ENCODE measurements around the gene SLC43A1. TPM values are rescaled to one million over a fixed set of nuclear protein-coding genes. Genes with fewer than 3 reads are reported as not detected.

Gene SLC43A1
- total and polyA plus RNA-seq, 2 donors = 2.3 to 5.1 TPM

DNA sequence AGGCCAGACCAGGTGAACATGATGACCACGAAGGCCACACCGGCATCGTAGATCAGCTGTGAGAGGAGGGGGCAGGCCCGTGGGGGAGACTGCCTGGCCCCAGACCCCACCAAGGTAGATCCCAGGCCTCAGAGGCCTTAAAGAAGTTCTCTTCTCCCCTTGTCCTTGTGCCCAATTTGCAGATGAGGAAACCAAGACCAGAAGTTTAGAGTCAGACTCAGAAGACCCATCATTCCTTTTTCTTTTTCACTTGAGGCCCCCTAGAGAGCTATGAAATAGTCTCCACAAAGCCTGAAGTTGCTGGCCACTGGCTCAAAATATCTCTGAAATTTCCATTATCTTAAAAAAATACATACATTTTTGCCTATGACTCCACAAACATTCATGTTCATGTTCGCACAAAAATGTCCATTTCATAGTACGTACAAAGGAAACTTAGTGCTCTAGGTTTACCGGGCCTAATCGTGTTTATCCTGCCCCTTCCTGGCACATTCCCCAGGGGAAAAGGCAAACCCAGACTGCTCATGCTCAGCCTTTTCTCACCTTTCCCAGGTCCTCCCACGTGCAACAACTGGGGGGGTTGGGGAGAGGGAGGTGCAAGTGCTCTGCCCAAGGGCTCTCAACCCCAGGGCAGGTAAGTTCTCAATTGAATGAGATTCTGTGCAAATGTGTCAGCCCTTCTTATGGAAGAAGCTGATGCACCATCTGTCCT is 19.2 kb downstream of the SLC43A1 start:
- WGBS = 94% methylated on average over 9 of the region's 9 CpGs

DNA sequence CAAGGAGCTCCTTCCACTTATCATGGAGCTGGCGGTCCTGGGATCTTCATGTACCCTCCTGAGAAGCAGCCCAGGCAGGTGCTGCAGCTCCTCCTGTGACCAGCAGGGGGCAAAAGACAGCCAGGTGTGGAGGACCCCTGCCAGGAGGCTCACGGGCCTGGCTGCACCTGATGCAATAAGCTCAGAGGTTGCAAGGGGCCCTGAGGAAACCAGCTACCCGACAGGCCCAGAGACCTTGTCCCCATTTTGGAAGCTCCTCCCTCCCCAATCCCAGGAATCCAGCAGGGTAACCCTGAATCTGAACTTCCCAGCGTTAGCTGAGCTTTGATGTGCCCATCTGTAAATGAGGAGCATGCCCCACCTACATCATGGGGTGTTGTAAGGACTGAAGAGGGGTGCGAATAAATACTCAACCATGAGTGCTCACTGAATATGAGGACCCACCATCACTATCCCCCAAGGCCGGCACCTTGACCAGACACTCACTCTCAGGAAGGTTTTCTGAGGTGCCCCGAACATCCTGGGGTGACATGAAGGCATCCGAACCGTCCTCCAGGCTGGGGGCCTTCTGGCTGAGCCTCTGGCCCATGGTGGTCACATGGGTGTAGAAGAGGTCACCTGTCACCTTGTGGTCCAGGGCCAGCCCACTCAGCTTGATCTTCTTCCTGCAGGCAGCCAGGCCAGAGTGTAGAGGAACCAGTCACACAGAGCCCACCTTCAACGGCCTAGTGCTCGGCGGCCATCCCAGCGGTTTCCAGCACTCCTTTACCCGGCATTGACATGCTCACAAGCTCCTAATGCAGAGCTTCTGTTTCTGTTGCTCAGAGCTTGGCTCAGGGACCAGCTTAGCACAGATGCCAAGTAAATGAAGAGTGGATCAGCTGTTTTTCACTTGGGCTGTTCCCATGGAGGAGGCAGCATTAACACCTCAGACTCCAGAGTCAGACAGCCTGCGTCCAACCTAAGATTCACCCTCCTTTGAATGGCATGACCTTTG is 21.7 kb downstream of the SLC43A1 start:
- Histone ChIP-seq H3K4me1 (ENCODE audit: control insufficient read depth in 2 of 2, insufficient read depth in 2 of 2, low read length in 2 of 2) (no peaks in the 10 kb centered on the region), H3K4me3 (ENCODE audit: low read length in 2 of 2) (no peak overlapping the region), H3K36me3 (ENCODE audit: control insufficient read depth in 2 of 2, insufficient read depth in 2 of 2, low read length in 1 of 2) (no peaks in the 10 kb centered on the region), H3K9me3 (ENCODE audit: control insufficient read depth in 2 of 2, insufficient read depth in 1 of 2, low read length in 1 of 2) (peaks cover 0 to 3% of the 10 kb centered on the region in 2 donors), H3K27ac (ENCODE audit: low read depth in 1 of 2, low read length in 1 of 2) (no peak overlapping the region), H3K27me3 (ENCODE audit: control insufficient read depth in 2 of 2, insufficient read depth in 1 of 2, low read length in 1 of 2) (no peaks in the 10 kb centered on the region)
- DNase-seq (ENCODE audit: low read depth in 6 of 9, low spot score in 9 of 9) = peak in 5 of 9 donors; percentile 47 to 73 (median 57)
- WGBS = 84% methylated on average over 15 of the region's 15 CpGs

More for the DNA sequence above, 19.2 kb downstream of the SLC43A1 start:
- DNase-seq (ENCODE audit: low read depth in 6 of 9, low spot score in 9 of 9) = no peak
- Histone ChIP-seq H3K27ac (ENCODE audit: low read depth in 1 of 2, low read length in 1 of 2) (no peak overlapping the region), H3K36me3 (ENCODE audit: control insufficient read depth in 2 of 2, insufficient read depth in 2 of 2, low read length in 1 of 2) (no peaks in the 10 kb centered on the region), H3K4me3 (ENCODE audit: low read length in 2 of 2) (no peak overlapping the region), H3K9me3 (ENCODE audit: control insufficient read depth in 2 of 2, insufficient read depth in 1 of 2, low read length in 1 of 2) (peaks cover 0 to 3% of the 10 kb centered on the region in 2 donors), H3K27me3 (ENCODE audit: control insufficient read depth in 2 of 2, insufficient read depth in 1 of 2, low read length in 1 of 2) (no peaks in the 10 kb centered on the region), H3K4me1 (ENCODE audit: control insufficient read depth in 2 of 2, insufficient read depth in 2 of 2, low read length in 2 of 2) (peaks cover 0 to 10% of the 10 kb centered on the region in 2 donors)

GRCh38 chr11:57491371-57492061 is 24.0 kb downstream of the SLC43A1 start:
- Histone ChIP-seq H3K27ac (ENCODE audit: low read depth in 1 of 2, low read length in 1 of 2) (no peak overlapping the region), H3K4me1 (ENCODE audit: control insufficient read depth in 2 of 2, insufficient read depth in 2 of 2, low read length in 2 of 2) (no peaks in the 10 kb centered on the region), H3K9me3 (ENCODE audit: control insufficient read depth in 2 of 2, insufficient read depth in 1 of 2, low read length in 1 of 2) (peaks cover 0 to 3% of the 10 kb centered on the region in 2 donors), H3K36me3 (ENCODE audit: control insufficient read depth in 2 of 2, insufficient read depth in 2 of 2, low read length in 1 of 2) (no peaks in the 10 kb centered on the region), H3K4me3 (ENCODE audit: low read length in 2 of 2) (no peak overlapping the region), H3K27me3 (ENCODE audit: control insufficient read depth in 2 of 2, insufficient read depth in 1 of 2, low read length in 1 of 2) (no peaks in the 10 kb centered on the region)
- peak in 2 of 9 donors; percentile 58 to 66 for DNase-seq (ENCODE audit: low read depth in 6 of 9, low spot score in 9 of 9)
- 95% methylated on average over 11 of the region's 11 CpGs for WGBS

DNA sequence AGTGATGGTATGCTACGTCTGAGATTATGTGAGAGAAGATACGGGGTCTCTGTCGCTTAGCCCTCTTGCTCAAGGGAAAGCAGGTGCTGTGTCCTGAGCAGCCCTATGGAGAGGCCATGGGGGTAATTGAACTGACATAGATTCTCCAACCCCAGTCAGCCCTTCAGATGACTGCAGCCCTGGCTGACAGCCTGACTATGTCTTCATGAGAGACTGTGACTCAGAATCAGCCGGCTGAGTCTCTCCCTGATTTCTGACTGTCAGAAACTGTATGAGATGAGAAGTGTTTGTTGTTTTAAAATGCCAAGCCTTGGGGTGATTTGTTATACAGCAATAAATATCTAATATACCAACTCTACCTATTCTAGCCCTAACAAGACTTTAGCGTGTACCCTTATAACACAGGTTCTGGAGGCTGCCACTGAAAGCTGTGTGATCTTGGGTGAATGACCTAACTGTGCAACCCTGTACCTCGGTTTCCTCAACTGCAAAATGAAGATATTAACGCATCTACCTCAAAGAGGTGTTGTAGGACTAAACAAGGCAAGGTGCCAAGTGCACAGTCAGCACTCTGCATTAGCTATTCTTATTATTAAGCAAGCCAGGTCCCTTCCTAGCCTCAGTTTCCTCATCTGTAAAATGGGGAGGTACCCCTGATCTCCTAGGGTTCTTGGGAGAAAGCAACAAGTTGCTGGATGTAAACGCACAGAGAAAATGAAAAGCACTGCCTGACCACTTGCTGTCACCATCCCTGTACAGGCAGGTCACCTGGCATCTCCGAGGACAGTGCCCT is 24.9 kb downstream of the SLC43A1 start:
- H3K4me3 ChIP-seq (ENCODE audit: low read length in 2 of 2) = no peak overlapping the region
- peaks cover 0 to 3% of the 10 kb centered on the region in 2 donors for H3K9me3 ChIP-seq (ENCODE audit: control insufficient read depth in 2 of 2, insufficient read depth in 1 of 2, low read length in 1 of 2)
- H3K4me1 ChIP-seq (ENCODE audit: control insufficient read depth in 2 of 2, insufficient read depth in 2 of 2, low read length in 2 of 2) = no peaks in the 10 kb centered on the region
- no peak overlapping the region for H3K27ac ChIP-seq (ENCODE audit: low read depth in 1 of 2, low read length in 1 of 2)
- WGBS = 97% methylated on average over 9 of the region's 9 CpGs
- no peaks in the 10 kb centered on the region for H3K36me3 ChIP-seq (ENCODE audit: control insufficient read depth in 2 of 2, insufficient read depth in 2 of 2, low read length in 1 of 2)
- no peaks in the 10 kb centered on the region for H3K27me3 ChIP-seq (ENCODE audit: control insufficient read depth in 2 of 2, insufficient read depth in 1 of 2, low read length in 1 of 2)
- no peak for DNase-seq (ENCODE audit: low read depth in 6 of 9, low spot score in 9 of 9)

- H3K4me3 ChIP-seq (ENCODE audit: low read length in 2 of 2) = no peak overlapping the region
- peaks cover 7 to 22% of the 10 kb centered on the region in 2 donors for H3K27me3 ChIP-seq (ENCODE audit: control insufficient read depth in 2 of 2, insufficient read depth in 1 of 2, low read length in 1 of 2)
- no peak for DNase-seq (ENCODE audit: low read depth in 6 of 9, low spot score in 9 of 9)
- WGBS = 97% methylated on average over 6 of the region's 6 CpGs
- peaks cover 0 to 3% of the 10 kb centered on the region in 2 donors for H3K9me3 ChIP-seq (ENCODE audit: control insufficient read depth in 2 of 2, insufficient read depth in 1 of 2, low read length in 1 of 2)
- no peak overlapping the region for H3K27ac ChIP-seq (ENCODE audit: low read depth in 1 of 2, low read length in 1 of 2)
- H3K36me3 ChIP-seq (ENCODE audit: control insufficient read depth in 2 of 2, insufficient read depth in 2 of 2, low read length in 1 of 2) = no peaks in the 10 kb centered on the region
- H3K4me1 ChIP-seq (ENCODE audit: control insufficient read depth in 2 of 2, insufficient read depth in 2 of 2, low read length in 2 of 2) = peaks cover 2 to 7% of the 10 kb centered on the region in 2 donors
These were observed 27.4 kb downstream of the SLC43A1 start for GRCh38 chr11:57487920-57488659.

DNA sequence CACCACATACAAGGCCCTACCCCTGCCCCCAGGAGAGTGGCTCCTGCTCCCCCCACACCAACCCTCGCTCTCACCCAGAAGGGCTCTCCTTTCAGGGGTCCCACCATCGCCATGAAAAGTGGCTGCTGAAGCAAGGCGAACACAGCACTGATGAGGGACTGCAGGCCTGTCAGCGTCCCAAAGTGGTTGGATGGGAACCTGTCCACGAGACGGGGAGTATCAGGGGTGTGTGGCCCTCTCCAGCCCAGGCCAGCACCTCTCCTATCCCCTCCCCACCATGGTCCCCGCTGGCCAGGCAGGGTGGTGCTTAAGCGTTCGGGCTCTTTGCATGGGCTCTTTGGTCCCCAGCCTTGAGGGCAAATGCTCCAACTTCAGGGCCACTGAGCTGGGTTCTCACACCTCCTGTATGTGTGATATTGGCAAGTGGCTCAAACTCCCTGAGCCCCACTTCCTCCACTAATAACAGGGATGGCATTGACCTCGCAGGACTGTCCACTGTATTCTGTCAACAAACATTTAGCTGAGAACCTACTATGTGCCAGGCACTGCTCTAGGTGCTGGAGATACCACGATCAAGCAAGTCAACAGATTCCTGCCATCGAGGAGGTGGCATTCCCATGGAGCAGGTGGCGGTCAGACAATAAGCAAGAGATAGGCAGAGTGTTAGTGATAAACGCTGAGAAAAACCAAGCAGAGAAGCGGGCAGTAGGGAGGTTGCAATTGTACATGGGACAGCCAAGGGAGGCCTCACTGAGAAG is 28.3 kb downstream of the SLC43A1 start:
- Histone ChIP-seq H3K36me3 (ENCODE audit: control insufficient read depth in 2 of 2, insufficient read depth in 2 of 2, low read length in 1 of 2) (no peaks in the 10 kb centered on the region), H3K4me3 (ENCODE audit: low read length in 2 of 2) (no peak overlapping the region)
- WGBS = 97% methylated on average over 15 of the region's 15 CpGs

GRCh38 chr11:57485217-57485990 is 30.1 kb downstream of the SLC43A1 start:
- no peak for DNase-seq (ENCODE audit: low read depth in 6 of 9, low spot score in 9 of 9)
- Histone ChIP-seq H3K4me1 (ENCODE audit: control insufficient read depth in 2 of 2, insufficient read depth in 2 of 2, low read length in 2 of 2) (peaks cover 7 to 16% of the 10 kb centered on the region in 2 donors), H3K27me3 (ENCODE audit: control insufficient read depth in 2 of 2, insufficient read depth in 1 of 2, low read length in 1 of 2) (peaks cover 27 to 49% of the 10 kb centered on the region in 2 donors), H3K4me3 (ENCODE audit: low read length in 2 of 2) (no peak overlapping the region), H3K9me3 (ENCODE audit: control insufficient read depth in 2 of 2, insufficient read depth in 1 of 2, low read length in 1 of 2) (no peaks in the 10 kb centered on the region), H3K27ac (ENCODE audit: low read depth in 1 of 2, low read length in 1 of 2) (no peak overlapping the region), H3K36me3 (ENCODE audit: control insufficient read depth in 2 of 2, insufficient read depth in 2 of 2, low read length in 1 of 2) (no peaks in the 10 kb centered on the region)
- 96% methylated on average over 10 of the region's 10 CpGs for WGBS

More for the DNA sequence above, 28.3 kb downstream of the SLC43A1 start:
- H3K27ac ChIP-seq (ENCODE audit: low read depth in 1 of 2, low read length in 1 of 2) = no peak overlapping the region
- peaks cover 0 to 3% of the 10 kb centered on the region in 2 donors for H3K9me3 ChIP-seq (ENCODE audit: control insufficient read depth in 2 of 2, insufficient read depth in 1 of 2, low read length in 1 of 2)
- DNase-seq (ENCODE audit: low read depth in 6 of 9, low spot score in 9 of 9) = no peak
- H3K4me1 ChIP-seq (ENCODE audit: control insufficient read depth in 2 of 2, insufficient read depth in 2 of 2, low read length in 2 of 2) = peaks cover 7 to 13% of the 10 kb centered on the region in 2 donors
- peaks cover 14 to 31% of the 10 kb centered on the region in 2 donors for H3K27me3 ChIP-seq (ENCODE audit: control insufficient read depth in 2 of 2, insufficient read depth in 1 of 2, low read length in 1 of 2)
